CD14-positive monocyte (primary cell): ENCODE results near the gene ACTR5. TPM values are rescaled to one million over a fixed set of nuclear protein-coding genes. Genes with fewer than 3 reads are reported as not detected.

ENCODE experiments used
- DNase-seq, 3 donors: peaks; one replicate each; pipeline ENCODE4 v3.0.0-alpha.2; 2011 to 2022
- H2AFZ ChIP-seq: 2 replicates; pipeline ENCODE4 v1.6.0; 2012; ENCODE audit warnings: mild to moderate bottlenecking, low read depth, low read length, inconsistent platforms; ENCODE audit not compliant: insufficient read depth, poor library complexity, severe bottlenecking
- H3K27ac ChIP-seq, 2 donors: 1 replicate in 1 of 2; 2 replicates in 1 of 2; pipeline ENCODE4 v1.5.1; 2012 to 2013; ENCODE audit warnings: low read length in 2 of 2, control low read depth in 1 of 2, inconsistent platforms in 1 of 2, low read depth in 1 of 2, mild to moderate bottlenecking in 1 of 2
- H3K27me3 ChIP-seq, 2 donors: one replicate each; pipeline versions ENCODE4 v1.6.0 to v1.6.1; 2011 to 2013; ENCODE audit warnings: low read length in 2 of 2; ENCODE audit not compliant: control insufficient read depth in 2 of 2, insufficient read depth in 2 of 2
- H3K36me3 ChIP-seq, 2 donors: replicated peaks in 1 of 2; 1 replicate in 1 of 2; 2 replicates in 1 of 2; pipeline versions ENCODE4 v1.5.1 to v1.6.1; 2012 to 2013; ENCODE audit warnings: low read length in 2 of 2, control low read depth in 1 of 2, inconsistent platforms in 1 of 2, mild to moderate bottlenecking in 1 of 2; ENCODE audit not compliant: insufficient read depth in 2 of 2, control insufficient read depth in 1 of 2
- H3K4me1 ChIP-seq, 2 donors: 1 replicate in 1 of 2; 2 replicates in 1 of 2; pipeline versions ENCODE4 v1.5.1 to v1.6.1; 2012 to 2013; ENCODE audit warnings: low read length in 2 of 2, control low read depth in 1 of 2, inconsistent platforms in 1 of 2, mild to moderate bottlenecking in 1 of 2, moderate library complexity in 1 of 2; ENCODE audit not compliant: insufficient read depth in 2 of 2, control insufficient read depth in 1 of 2
- H3K4me2 ChIP-seq: replicated peaks from 2 replicates; pipeline ENCODE3; 2012; ENCODE audit warnings: low read length, moderate library complexity, mild to moderate bottlenecking; ENCODE audit not compliant: poor library complexity, severe bottlenecking; ENCODE audit errors: extremely low read depth
- H3K4me3 ChIP-seq, 3 experiments: fragments of 200-600 bp in 1 of 3; sonication (generic) in 1 of 3; replicated peaks in 1 of 3; 1 replicate in 2 of 3; 2 replicates in 1 of 3; pipeline ENCODE4 v1.5.1; 2011 to 2013; ENCODE audit warnings: low read length in 3 of 3, mild to moderate bottlenecking in 3 of 3, control low read depth in 2 of 3, low read depth in 2 of 3, inconsistent platforms in 1 of 3, moderate library complexity in 1 of 3
- H3K79me2 ChIP-seq: 2 replicates; pipeline ENCODE4 v1.6.0; 2012; ENCODE audit warnings: mild to moderate bottlenecking, control low read depth, inconsistent platforms, low read length, moderate library complexity; ENCODE audit not compliant: insufficient read depth
- H3K9ac ChIP-seq: 2 replicates; pipeline ENCODE4 v1.6.0; 2017; ENCODE audit warnings: low read length, mild to moderate bottlenecking; ENCODE audit not compliant: insufficient read depth, poor library complexity, severe bottlenecking
- H3K9me3 ChIP-seq, 2 donors: replicated peaks in 1 of 2; 1 replicate in 1 of 2; 2 replicates in 1 of 2; pipeline versions ENCODE4 v1.5.1 to v1.6.1; 2012 to 2013; ENCODE audit warnings: low read length in 2 of 2, control low read depth in 1 of 2; ENCODE audit not compliant: control insufficient read depth in 1 of 2, insufficient read depth in 1 of 2
- H4K20me1 ChIP-seq: 2 replicates; pipeline ENCODE4 v1.6.0; 2012; ENCODE audit warnings: mild to moderate bottlenecking, low read length, control low read depth, moderate library complexity; ENCODE audit not compliant: insufficient read depth
- H3K27ac Mint-ChIP-seq, 7 donors: one replicate each; pipeline ENCODE4 v1.8.0; 2020; ENCODE audit warnings: mild to moderate bottlenecking in 7 of 7, mixed read lengths in 7 of 7, moderate library complexity in 6 of 7, inconsistent platforms in 2 of 7
- H3K27me3 Mint-ChIP-seq, 3 donors: one replicate each; pipeline ENCODE4 v1.8.0; 2021 to 2022; ENCODE audit warnings: low read depth in 3 of 3, mild to moderate bottlenecking in 3 of 3, mixed read lengths in 3 of 3, moderate library complexity in 3 of 3, inconsistent platforms in 1 of 3
- H3K36me3 Mint-ChIP-seq, 2 donors: one replicate each; pipeline ENCODE4 v1.8.0; 2020; ENCODE audit warnings: mixed read lengths in 2 of 2, inconsistent platforms in 1 of 2, mild to moderate bottlenecking in 1 of 2
- H3K4me1 Mint-ChIP-seq: one replicate; pipeline ENCODE4 v1.8.0; 2020; ENCODE audit warnings: mild to moderate bottlenecking, mixed read lengths
- H3K4me3 Mint-ChIP-seq, 2 donors: one replicate each; pipeline ENCODE4 v1.8.0; 2020; ENCODE audit warnings: mild to moderate bottlenecking in 2 of 2, mixed read lengths in 2 of 2, moderate library complexity in 1 of 2
- H3K9me3 Mint-ChIP-seq, 7 donors: one replicate each; pipeline ENCODE4 v1.8.0; 2020 to 2022; ENCODE audit warnings: mixed read lengths in 7 of 7, mild to moderate bottlenecking in 6 of 7, moderate library complexity in 6 of 7, inconsistent platforms in 2 of 7
- CTCF ChIP-seq: fragments of 200-600 bp; IDR thresholded peaks from one replicate; pipeline ENCODE4 v1.8.0; 2022; ENCODE audit warnings: antibody characterized with exemption, mild to moderate bottlenecking
- WGBS: methylation state at CpG from one replicate; pipeline ENCODE4 v1.1.5; 2013; ENCODE audit warnings: missing lambda C conversion rate; ENCODE audit not compliant: insufficient coverage; 5-methylcytosine and 5-hydroxymethylcytosine counted together
- intact Hi-C, 2 donors: fragments of 100-400 bp; cut with micrococcal nuclease; formaldehyde crosslinking; loops; one replicate each; pipeline versions ENCODE4 v1.15.0 to v1.15.1; 2023
- polyA plus RNA-seq, 3 donors: library from polyadenylated mRNA; depleted of rRNA in 1 of 3; unstranded in 2 of 3; stranded (reverse) in 1 of 3; fragments of 300-500 nt in 2 of 3; fragments of >200 nt in 1 of 3; fragmentation: Illumina TruSeq in 2 of 3; gene quantifications; 1 replicate in 2 of 3; 2 replicates in 1 of 3; pipeline ENCODE4 v1.2.3, GENCODE V29; 2012 to 2021

ACTR5 gene
- polyA plus RNA-seq, 3 donors = 6.6 to 15.6 (median 7.3) TPM

- H3K4me2 ChIP-seq = no peak overlapping the region
- no peak for DNase-seq
- peaks cover 72 to 92% of the 10 kb centered on the region in 2 donors for H3K27me3 ChIP-seq
These were observed 25.0 kb upstream of the ACTR5 start for GRCh38 chr20:38723017-38723847.

More at GRCh38 chr20:38723017-38723847, 25.0 kb upstream of the ACTR5 start:
- intact Hi-C loops = no loop called here
- Histone ChIP-seq H2AFZ (no peak overlapping the region), H3K9me3 (peaks cover 5 to 51% of the 10 kb centered on the region in 2 donors), H3K36me3 (no peaks in the 10 kb centered on the region), H3K79me2 (no peaks in the 10 kb centered on the region), H3K9ac (no peak overlapping the region), H3K4me1 (peaks cover 0 to 3% of the 10 kb centered on the region in 2 donors), H3K4me3 (no peak overlapping the region), H3K27ac (no peak overlapping the region), H4K20me1 (no peaks in the 10 kb centered on the region)
- H3K27ac Mint-ChIP-seq = no peak overlapping the region
- no peak for TF ChIP-seq CTCF
- peaks cover 83 to 99% (median 86%) of the 10 kb centered on the region in 3 donors for H3K27me3 Mint-ChIP-seq
- peaks cover 40% of the 10 kb centered on the region for H3K4me1 Mint-ChIP-seq
- peak overlapping the region in 1 of 2 donors; percentile 81 for H3K4me3 Mint-ChIP-seq
- peaks cover 0 to 29% (median 11%) of the 10 kb centered on the region in 7 donors for H3K9me3 Mint-ChIP-seq
- H3K36me3 Mint-ChIP-seq = peaks cover 0 to 14% of the 10 kb centered on the region in 2 donors
- 2% methylated on average over 55 of the region's 56 CpGs for WGBS
